GM19351 (cell line): ENCODE data around the gene CHP1.
"Not testable (repeated sequence)": the region's sequence is repeated elsewhere in the genome, so short reads cannot be mapped to it uniquely, and the experiment has no call there.

Source experiments
- ATAC-seq: cut with Tn5 transposase; IDR thresholded peaks from one replicate; pipeline ENCODE4 v1.9.1; 2021; ENCODE audit warnings: mild to moderate bottlenecking, moderate library complexity; ENCODE audit not compliant: unreplicated experiment

CHP1 gene

DNA sequence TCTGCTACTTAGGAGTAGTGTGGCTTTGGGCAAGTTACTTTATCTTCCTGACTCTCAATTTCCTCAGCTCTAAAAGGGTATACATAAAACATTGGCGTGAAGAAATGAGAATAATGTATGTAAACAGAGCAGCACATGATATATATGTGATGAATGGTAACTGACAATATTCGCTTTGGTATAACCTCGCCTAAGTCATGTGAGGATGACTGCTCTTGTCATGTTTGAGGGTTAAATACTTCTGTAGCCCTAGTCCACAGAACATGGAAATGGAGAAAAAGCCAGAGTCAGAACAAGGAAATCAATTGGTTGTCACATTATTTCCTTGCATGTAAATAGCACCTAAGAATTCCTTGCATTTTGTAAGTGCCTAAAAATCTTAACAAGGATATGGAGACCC is 25.0 kb downstream of the CHP1 start:
- no peak for ATAC-seq

DNA sequence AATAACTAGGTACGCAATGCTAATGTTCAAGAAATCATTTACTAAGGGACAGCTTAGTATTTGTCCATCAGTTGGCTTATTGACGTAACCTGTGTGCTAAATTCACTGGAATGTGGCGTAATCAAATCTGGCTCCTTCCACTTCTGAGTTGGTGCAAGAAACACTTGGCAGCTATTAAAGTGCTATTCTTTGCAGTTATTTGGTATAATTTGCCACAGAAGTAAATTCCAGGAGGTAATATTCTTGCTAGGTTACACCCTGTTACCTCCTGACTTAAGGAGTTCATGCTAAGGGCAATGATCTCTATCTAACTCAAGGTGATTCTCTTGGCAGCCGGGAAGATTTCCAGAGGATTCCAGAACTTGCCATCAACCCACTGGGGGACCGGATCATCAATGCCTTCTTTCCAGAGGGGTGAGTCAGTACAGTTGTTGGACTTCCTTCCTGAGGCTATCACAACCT is 25.5 kb downstream of the CHP1 start:
- no peak for ATAC-seq

DNA sequence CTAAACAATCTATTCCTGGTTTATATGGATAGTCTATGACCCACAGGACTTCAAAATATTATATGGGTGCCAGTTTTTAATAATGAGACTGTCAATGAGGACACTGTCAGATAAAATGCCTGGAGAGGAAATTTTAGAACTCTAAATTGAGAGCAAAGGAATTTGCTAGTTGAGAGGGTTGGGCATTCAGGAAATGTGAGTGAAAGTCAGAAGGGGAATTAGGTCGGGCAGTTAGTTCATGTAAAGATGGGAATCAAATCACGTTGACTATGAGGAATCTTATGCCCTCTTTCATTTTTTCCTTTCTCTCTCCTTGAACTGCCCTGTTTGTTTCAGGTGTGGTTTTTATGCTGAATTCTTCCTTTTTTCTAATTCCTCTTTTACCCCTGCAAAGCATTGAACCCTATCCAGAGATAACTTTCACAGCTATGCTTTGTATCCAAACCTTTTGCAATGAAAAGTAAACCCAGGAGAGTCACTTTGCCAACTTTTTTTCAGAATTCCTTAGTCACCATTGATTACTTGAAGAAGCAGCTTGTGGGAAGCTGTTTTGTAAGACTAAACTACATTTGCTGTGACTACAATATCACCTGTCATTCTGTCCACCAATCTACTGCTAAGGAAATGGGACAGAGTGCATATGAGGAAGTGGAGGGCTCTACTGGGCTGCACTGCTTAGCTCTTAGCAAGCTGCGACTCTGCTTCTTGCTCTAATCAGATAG is 27.8 kb downstream of the CHP1 start:
- ATAC-seq = no peak

DNA sequence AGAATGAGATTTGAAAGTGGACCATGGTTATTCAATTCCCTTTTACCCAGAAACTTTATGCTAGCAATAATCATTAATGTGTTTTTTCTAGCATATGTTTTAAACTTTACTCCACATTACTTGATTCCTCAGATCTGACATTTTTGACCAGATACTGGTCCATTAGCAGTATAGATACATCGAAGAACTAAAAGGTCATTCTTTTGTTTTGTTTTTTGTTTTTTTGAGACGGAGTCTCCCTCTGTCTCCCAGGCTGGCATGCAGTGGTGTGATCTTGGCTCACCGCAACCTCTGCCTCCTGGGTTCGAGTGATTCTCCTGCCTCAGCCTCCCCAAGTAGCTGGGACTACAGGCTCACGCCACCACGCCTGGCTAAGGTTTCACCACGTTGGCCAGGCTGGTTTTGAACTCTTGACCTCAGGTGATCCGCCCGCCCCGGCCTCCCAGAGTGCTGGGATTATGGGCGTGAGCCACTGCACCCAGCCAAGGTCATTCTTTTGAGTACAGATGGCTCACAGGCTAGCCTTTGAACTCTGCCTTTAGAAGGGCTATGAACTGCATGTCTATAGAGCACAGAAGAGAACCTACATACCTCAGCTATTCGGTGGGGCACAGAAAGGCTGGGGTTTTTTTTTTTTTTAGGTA is 28.6 kb downstream of the CHP1 start:
- no peak for ATAC-seq

DNA sequence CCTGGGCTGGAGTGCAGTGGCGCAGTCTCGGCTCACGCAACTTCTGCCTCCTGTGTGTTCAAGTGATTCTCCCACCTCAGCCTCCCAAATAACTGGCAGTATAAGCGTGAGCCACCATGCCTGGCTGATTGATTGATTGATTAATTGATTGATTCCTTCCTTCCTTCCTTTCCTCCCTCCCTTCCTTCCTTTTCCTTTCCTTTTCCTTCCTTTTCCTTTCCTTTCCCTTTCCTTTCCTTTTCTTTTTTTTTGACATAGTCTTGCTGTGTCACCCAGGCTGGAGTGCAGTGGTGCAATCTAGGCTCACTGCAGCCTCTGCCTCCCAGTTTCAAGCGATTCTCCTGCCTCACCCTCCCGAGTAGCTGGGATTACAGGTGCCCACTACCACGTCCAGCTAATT is 29.9 kb downstream of the CHP1 start:
- not testable (repeated sequence) for ATAC-seq

DNA sequence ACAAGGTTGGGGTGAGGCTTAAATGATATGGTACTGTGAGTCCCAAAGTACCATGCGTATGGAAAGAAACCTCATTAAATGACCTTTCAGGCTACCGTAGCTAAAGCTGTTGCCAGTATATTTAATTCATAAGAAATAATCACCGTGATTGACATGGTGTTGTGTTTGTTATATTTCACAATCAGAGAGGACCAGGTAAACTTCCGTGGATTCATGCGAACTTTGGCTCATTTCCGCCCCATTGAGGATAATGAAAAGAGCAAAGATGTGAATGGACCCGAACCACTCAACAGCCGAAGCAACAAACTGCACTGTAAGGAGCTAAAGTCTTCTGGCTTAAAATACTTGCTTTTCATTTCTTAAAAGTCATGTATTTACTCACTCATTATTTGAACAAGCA is 31.5 kb downstream of the CHP1 start:
- ATAC-seq = no peak

DNA sequence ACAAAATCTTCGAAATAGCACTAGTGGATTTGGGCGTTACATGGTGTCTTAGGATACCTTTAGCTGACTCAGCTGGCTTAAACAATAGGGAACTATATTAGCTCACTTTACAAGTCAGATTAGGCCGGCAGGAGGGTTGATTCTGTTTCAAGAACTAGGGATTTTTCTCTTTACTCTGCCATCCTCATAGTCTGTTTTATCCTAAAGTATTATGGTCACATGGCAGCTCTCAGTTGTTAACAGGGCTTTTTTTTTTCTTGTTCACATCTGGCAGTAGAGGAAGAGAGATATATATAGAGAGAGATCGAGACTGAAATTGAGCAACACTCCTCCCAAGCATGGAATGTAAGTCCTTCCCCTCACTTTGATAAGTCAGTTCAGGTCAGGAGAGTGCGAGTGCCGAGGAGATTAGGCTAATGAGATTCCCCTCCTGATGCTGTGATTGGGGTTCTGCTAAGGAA is 32.9 kb downstream of the CHP1 start:
- no peak for ATAC-seq

DNA sequence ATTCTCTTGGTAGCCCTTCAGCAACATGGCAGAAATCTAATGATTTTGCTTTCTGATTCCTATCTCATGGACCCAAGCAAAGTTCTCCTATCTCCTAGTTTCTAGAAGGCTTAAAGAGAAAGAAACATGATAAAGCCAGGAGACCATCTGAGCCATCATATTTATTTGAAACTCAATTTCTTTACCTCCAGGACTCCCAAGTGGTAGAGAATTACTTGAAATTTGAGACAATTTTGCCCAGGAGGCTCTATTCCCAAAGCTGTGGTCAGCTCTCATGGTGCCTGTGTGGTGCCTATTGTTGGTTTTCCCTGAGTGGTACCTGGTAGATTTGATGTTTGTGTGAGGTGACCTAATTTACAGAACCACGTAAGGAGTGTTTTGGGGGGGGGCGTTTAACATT is 38.8 kb downstream of the CHP1 start:
- no peak for ATAC-seq

DNA sequence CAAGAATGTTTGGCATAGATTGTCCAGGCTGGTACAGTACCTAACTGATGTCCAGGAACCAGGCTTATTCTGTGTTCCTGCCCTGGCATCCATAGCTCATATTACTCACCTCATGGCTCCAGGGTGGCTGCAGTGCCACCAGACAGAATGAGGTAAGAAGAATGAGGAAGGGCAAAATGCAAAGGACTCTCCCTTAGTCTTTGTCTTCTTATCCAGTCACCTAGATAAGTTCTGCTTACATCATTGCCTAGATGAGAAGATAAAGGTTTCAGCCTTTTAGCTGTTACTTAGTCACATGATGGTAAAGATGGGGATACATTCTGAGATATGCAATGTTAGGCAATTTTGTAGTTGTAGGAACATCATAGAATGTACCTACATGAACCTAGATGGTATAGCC is 45.8 kb downstream of the CHP1 start:
- ATAC-seq = no peak

DNA sequence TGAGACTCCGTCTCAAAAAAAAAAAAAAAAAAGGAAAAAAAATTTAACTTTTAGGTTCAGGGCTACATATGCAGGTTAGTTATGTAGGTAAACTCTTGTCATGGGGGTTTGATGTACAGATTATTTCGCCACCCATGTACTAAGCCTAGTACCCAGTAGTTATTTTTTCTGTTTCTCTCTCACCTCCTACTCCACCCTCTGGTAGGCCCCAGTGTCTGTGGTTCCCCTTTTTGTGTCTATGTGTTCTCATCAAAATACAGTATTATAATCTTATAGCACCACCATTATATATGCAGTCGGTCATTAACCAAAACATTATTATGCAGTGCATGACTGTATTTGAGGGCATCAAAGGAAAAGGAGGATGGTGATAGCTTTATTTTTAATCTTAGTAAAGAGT is 47.3 kb downstream of the CHP1 start:
- ATAC-seq = no peak

DNA sequence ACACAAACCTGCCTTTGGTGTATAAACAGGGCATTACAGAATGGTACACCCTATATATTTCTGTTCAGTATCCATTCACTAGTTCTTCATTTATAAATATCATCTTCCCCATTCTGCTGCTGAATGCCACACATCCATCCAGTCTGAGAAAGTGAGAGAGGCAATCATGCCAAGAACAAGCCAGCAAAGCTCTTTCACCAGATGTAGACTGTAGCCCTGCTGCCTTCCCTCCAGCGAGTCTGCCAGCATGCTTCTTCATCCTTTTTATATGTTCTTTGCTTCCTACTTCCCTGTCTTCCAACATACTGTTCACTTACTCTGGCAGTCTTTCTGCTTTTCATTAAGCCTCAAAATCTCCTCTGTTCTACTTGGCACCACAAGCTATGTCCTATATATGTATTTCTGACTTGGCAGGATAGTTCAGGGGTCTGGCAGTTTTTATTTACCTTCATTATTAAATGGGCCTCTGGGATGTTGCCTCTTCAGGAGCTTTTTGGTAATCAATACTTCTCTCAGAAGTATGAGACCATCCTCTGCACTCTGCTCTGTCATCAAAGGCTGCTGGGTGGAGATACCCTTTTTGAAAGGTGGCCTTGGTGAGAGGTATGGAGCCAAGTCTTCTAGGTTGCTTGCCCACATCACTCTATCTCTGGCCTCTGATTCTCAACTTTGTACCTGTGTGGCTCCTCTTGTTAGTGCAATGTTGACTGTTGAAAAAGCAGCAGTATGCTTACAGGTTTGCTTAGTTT is 48.6 kb downstream of the CHP1 start:
- ATAC-seq = no peak

DNA sequence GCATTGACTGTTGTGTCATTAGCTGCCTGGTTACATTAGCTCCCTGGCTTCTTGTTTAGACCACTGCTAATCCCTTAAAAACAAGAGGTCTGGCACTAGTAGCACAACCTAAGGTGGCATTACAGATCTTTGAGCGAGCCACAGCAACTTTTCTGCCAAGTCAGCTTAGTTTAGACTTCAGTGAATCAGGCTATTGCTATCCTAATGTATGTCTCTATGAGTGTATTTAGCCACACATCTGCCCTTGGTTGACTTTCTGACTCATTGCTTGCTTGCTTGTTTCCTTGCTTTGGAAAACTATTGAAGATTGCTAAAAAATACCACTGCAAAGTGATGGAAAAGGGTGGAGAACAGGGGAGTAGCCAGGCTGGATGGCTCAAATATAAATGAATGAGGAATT is 50.2 kb downstream of the CHP1 start:
- no peak for ATAC-seq

DNA sequence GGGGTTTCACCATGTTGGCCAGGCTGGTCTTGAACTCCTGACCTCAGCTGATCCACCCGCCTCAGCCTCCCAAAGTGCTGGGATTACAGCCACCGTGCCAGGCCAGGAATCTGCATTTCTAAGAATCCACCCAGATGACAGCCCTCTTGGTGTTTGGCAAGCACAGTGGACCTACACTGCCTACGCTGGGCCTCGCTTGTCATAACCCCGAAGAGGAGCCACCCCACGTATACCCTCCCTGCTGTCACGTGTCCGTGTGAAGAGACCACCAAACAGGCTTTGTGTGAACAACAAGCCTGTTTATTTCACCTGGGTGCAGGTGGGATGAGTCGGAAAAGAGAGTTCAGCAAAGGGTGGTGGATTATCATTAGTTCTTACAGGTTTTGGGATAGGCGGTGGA is 51.4 kb downstream of the CHP1 start:
- not testable (repeated sequence) for ATAC-seq

DNA sequence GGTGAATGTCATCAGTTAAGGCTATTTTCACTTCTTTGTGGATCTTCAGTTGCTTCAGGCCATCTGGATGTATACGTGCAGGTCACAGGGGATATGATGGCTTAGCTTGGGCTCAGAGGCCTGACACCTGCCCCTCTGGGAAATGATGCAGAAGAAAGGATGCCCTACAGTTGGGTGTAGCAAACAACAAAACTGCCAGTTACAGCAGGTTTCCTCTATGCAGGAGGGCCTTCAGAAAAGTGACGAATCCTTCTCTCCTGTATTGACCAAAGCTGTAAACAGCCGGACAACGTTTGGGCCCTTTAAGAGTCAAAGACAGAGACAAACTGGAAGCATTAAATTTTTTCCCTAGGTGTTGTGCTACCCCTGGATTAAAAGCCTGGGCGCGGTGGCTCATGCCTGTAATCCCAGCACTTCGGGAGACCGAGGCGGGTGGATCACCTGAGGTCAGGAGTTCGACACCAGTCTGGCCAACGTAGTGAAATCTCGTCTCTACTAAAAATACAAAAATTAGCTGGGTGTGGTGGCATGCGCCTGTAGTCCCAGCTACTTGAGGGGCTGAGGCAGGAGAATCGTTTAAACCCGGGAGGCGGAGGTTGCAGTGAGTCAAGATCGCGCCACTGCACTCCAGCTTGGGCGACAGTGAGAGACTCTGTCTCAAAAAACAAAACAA is 52.0 kb downstream of the CHP1 start:
- not testable (repeated sequence) for ATAC-seq

DNA sequence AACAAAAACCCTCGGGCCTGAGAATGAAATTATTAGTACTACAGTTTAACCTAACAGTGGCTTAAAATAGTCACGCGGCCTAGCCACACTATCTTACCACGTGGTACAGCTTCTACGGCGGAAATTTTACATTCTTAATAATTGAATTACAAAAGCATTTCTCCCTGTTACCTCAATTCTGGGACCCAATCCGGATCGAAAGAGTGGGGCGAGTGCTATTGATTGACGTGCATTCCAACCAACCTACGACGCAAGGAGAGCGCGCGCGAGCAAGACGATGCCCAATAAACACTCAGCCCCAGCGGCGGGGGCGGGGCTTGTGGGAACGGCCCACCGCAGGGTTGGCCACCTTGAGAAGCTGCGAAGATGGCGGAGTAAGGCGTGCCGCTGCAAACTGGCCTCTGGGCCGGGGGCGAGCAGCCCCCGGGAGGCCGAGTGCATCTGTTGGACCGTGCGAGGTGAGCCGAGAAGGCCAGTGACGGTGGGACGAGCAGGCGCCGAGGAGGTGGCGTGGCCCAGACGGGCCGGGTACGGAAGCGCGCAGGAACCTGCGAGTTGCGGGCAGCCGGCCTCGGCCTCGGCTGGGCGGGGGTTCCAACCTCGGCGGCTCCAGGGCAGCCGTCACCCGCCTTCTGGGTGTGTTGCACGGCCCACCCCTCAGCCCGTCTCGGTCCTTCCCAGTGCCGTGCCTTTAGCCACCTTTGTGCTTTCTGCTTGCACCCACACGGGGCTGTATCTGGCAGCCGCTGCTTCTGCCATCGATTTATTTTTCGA is 52.8 kb downstream of the CHP1 start:
- ATAC-seq = peak; percentile 96

DNA sequence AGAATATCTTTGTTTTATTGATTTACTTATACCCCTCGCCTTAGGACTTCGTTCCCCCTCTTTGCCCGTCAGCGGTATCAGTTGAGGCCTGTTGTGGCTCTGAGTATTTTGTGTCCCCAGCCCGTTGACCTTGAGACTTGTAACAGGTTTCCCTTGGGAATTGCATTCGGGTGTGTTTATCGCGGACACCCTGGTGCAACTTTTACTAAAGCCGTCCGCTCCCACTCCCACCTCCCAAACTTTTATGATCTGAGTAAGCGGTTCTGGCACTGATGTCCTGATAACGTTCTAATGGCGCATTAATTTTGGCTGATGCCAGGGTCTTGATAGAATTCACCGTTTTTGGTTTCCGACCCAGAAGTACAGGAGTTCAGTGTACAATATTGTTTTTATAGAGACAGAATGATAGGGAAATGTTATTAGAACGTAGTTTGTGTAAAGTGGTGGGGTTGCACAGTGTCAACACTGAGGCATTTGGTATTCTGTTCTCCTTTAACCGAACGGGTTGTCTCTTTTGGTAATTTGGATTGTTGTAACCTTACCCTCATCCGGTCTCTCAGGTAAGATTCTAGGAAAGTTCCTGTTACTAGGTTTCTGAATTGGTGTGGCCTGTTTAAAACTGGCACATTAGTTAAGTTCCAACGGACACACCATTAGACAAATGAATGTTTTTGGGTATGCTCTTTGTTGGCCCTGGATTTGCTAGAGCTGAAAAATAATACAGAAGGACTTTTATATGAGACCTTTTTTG is 53.5 kb downstream of the CHP1 start:
- no peak for ATAC-seq

DNA sequence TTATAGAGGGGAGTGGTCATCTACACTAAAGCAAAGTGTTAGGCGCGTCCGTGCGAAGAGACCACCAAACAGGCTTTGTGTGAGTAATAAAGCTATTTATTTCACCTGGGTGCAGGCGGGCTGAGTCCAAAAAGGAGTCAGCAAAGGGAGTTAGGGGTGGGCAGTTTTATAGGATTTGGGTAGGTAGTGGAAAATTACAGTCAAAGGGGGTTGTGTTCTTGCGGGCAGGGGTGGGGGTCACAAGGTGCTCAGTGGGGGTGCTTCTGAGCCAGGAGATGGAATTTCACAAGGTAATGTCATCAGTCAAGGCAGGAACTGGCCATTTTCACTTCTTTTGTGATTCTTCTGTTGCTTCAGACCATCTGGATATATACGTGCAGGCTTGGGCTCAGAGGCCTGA is 54.2 kb downstream of the CHP1 start:
- no peak for ATAC-seq

DNA sequence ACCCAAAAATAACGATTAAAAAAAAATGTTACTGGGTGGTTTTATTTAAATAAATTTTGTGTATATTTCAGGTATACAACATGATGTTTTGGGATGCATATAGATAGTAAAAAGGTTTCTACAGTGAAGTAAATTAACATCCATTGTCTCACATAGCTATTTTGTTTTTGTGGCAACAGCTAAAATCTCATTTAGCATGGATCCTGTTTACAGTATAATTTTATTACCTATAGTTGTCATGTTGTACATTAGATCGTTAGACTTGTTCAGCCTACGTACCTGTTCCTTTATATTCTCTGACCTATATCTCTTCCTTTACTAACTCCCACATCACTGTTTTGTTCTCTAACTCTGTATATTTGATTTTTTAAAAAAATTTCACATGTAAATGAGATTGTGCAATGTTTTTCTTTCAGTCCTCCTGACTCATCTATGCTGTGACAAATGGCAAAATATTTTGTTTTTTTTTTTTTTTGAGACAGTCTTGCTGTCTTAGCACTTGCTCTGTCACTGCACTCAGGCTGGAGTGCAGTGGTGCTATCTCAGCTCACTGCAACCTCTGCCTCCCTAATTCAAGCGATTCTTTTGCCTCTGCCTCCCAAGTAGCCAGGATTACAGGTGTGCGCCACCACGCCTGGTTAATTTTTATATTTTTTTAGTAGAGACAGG is 55.7 kb downstream of the CHP1 start:
- ATAC-seq = no peak

DNA sequence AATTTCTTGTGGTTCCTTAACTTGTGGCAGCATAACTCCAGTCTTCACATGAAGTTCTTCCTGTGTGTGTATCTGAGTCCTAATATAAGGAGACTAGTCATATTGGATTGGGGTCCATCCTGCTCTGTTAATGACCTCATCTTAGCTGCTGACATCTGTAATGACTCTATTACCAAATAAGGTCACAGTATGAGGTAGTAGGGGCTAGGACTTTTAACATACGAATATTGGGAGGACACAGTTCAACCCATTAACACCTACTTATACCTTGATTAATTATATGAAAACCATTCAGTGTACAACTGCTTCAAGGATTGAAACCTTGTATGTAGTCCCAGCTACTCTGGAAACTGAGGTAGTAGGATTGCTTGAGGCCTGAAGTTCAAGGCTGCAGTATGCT is 57.4 kb downstream of the CHP1 start:
- ATAC-seq = no peak
